Renal cortical epithelial cell (primary cell): ENCODE results near the gene ROGDI. TPM values are rescaled to one million over a fixed set of nuclear protein-coding genes. Genes with fewer than 3 reads are reported as not detected.

Experiments
- total RNA-seq: library from RNA; depleted of rRNA; stranded (reverse); fragments of >200 nt; gene quantifications from 2 replicates; pipeline ENCODE4 v1.2.3, GENCODE V29; 2014

Gene ROGDI
- total RNA-seq, 1 donor from 2014 or later, result 16.3 TPM

Other genes starting within 250 kb of the ROGDI start
- gene C16orf96, start 246.3 kb downstream of the ROGDI start, total RNA-seq, result 0.10 TPM in 1 of 2 replicates, not detected in the other
- gene UBALD1, start 187.7 kb downstream of the ROGDI start, total RNA-seq, result 1.2 and 7.4 TPM in 2 replicates
- 17.9 and 77.4 TPM in 2 replicates for gene MGRN1, start 177.8 kb downstream of the ROGDI start, total RNA-seq
- gene NUDT16L1, start 109.1 kb downstream of the ROGDI start, total RNA-seq, result 30.9 and 49.2 TPM in 2 replicates
- 27.1 and 34.6 TPM in 2 replicates for gene ANKS3, start 68.4 kb downstream of the ROGDI start, total RNA-seq
- gene DNAAF8, start 68.1 kb downstream of the ROGDI start, total RNA-seq, result 1.0 and 1.7 TPM in 2 replicates
- gene ZNF500, start 35.5 kb downstream of the ROGDI start, total RNA-seq, result 7.3 and 11.4 TPM in 2 replicates
- not detected in 2 replicates for gene SEPTIN12, start 14.3 kb downstream of the ROGDI start, total RNA-seq
- gene SMIM22, start 7.3 kb downstream of the ROGDI start, total RNA-seq, result 16.7 TPM in 1 of 2 replicates, not detected in the other
- 57.1 and 106 TPM in 2 replicates for gene GLYR1, start 44.7 kb upstream of the ROGDI start, total RNA-seq
- 18.2 and 33.1 TPM in 2 replicates for gene UBN1, start 44.8 kb upstream of the ROGDI start, total RNA-seq
- 17.0 and 35.4 TPM in 2 replicates for gene PPL, start 134.5 kb upstream of the ROGDI start, total RNA-seq
- 0.10 TPM in 1 of 2 replicates, not detected in the other for gene SEC14L5, start 155.7 kb upstream of the ROGDI start, total RNA-seq
- 12.5 and 20.2 TPM in 2 replicates for gene NAGPA, start 231.3 kb upstream of the ROGDI start, total RNA-seq